ENCODE measurements around the gene ZBTB20.

ZBTB20 gene

GRCh38 chr3:114775395-114775794 is 371.7 kb downstream of the ZBTB20 start:
- no peak for DNase-seq (ENCODE audit: low read depth, low spot score)
- H3K4me3 ChIP-seq (ENCODE audit: low read depth, low read length): no peak overlapping the region
- CTCF ChIA-PET: no interaction called here
- POLR2A ChIA-PET: no interaction called here
- TF ChIP-seq, protein P1, sequence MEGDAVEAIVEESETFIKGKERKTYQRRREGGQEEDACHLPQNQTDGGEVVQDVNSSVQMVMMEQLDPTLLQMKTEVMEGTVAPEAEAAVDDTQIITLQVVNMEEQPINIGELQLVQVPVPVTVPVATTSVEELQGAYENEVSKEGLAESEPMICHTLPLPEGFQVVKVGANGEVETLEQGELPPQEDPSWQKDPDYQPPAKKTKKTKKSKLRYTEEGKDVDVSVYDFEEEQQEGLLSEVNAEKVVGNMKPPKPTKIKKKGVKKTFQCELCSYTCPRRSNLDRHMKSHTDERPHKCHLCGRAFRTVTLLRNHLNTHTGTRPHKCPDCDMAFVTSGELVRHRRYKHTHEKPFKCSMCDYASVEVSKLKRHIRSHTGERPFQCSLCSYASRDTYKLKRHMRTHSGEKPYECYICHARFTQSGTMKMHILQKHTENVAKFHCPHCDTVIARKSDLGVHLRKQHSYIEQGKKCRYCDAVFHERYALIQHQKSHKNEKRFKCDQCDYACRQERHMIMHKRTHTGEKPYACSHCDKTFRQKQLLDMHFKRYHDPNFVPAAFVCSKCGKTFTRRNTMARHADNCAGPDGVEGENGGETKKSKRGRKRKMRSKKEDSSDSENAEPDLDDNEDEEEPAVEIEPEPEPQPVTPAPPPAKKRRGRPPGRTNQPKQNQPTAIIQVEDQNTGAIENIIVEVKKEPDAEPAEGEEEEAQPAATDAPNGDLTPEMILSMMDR (IDR thresholded peaks at IDR 0.05; ENCODE audit: insufficient read depth, low read length, missing control alignments): no peak

DNA sequence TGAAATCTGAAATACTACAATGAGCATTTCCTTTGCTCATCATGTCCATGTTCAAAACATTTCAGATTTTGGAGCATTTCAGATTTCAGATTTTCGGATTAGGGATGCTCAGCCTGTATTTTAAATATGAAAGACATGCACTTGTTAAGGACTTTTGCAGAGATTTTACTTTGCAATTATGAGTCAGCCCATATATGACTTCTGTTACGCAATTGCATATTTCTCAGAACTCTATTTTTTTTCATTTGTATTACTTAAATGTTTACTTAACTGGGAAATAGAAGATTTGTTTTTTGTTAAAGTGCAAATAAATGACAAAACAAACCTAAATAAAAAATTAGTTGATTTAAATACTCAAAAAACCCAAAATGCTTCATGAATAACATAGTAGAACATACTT is 376.2 kb downstream of the ZBTB20 start:
- CTCF ChIA-PET: no interaction called here
- POLR2A ChIA-PET: no interaction called here
- TF ChIP-seq, protein P1 (IDR thresholded peaks at IDR 0.05; ENCODE audit: insufficient read depth, low read length, missing control alignments): no peak

DNA sequence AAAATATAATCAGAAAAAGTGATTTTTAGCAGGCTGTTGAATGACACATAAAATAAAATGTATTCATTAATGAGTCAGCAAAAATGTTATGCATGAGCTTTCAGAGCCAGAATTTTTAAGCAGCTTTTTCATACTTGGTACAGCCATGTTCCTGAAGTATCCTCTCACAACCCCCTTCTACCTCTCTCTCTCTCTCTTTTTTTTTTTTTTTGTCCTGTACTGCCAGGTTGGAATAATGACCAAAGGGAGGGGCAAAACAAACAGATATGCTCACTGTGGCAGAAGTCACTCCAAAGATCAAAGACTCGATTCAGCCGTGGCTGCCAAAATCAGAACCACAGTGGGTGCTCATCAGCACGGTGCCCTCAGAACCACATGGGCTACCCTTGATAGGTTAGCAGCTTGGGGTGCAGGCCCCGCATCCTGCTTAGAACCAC is 383.0 kb downstream of the ZBTB20 start:
- TF ChIP-seq, protein P1 (IDR thresholded peaks at IDR 0.05; ENCODE audit: insufficient read depth, low read length, missing control alignments): no peak
- no peak for DNase-seq (ENCODE audit: low read depth, low spot score)
- ChIA-PET POLR2A (no interaction called here), CTCF (no interaction called here)
- no peak overlapping the region for H3K4me3 ChIP-seq (ENCODE audit: low read depth, low read length)

More for the DNA sequence above, 376.2 kb downstream of the ZBTB20 start:
- DNase-seq (ENCODE audit: low read depth, low spot score): peak; percentile 26
- H3K4me3 ChIP-seq (ENCODE audit: low read depth, low read length): no peak overlapping the region

DNA sequence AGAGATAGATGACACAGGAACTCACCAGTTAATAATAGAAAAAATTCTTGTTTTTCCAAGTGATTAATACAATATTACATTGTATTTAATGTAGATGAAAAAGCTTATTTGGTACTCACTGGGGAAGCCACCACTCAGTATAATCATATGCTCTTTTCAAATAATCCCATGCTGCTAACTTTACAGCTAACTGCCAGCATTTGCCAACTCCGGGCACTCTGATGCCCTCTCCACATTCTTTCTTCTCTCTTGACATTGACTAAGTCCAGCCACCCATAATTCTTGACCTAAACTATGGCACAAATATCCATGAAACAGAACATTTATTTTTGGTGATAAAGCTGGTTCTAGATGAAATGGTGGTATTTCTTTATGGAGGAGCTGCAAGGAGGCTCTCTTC is 384.9 kb downstream of the ZBTB20 start:
- POLR2A ChIA-PET: interaction anchor here (0.6 kb wide), 1 partner anchor 382 kb away, joined by 3 read pairs; no protein-coding TSS in a partner anchor
- DNase-seq (ENCODE audit: low read depth, low spot score): no peak
- TF ChIP-seq, protein P1 (IDR thresholded peaks at IDR 0.05; ENCODE audit: insufficient read depth, low read length, missing control alignments): no peak
- no peak overlapping the region for H3K4me3 ChIP-seq (ENCODE audit: low read depth, low read length)
- CTCF ChIA-PET: interaction anchor here (1.1 to 1.7 kb wide), 2 partner anchors 59 to 343 kb away, joined by 3 read pairs; no protein-coding TSS in a partner anchor

GRCh38 chr3:114760679-114761078 is 386.4 kb downstream of the ZBTB20 start:
- DNase-seq (ENCODE audit: low read depth, low spot score): no peak
- H3K4me3 ChIP-seq (ENCODE audit: low read depth, low read length): no peak overlapping the region
- ChIA-PET POLR2A (no interaction called here), CTCF (interaction anchor here (1.7 kb wide), 1 partner anchor 342 kb away, joined by 3 read pairs; no protein-coding TSS in a partner anchor)
- TF ChIP-seq, protein P1 (IDR thresholded peaks at IDR 0.05; ENCODE audit: insufficient read depth, low read length, missing control alignments): no peak

DNA sequence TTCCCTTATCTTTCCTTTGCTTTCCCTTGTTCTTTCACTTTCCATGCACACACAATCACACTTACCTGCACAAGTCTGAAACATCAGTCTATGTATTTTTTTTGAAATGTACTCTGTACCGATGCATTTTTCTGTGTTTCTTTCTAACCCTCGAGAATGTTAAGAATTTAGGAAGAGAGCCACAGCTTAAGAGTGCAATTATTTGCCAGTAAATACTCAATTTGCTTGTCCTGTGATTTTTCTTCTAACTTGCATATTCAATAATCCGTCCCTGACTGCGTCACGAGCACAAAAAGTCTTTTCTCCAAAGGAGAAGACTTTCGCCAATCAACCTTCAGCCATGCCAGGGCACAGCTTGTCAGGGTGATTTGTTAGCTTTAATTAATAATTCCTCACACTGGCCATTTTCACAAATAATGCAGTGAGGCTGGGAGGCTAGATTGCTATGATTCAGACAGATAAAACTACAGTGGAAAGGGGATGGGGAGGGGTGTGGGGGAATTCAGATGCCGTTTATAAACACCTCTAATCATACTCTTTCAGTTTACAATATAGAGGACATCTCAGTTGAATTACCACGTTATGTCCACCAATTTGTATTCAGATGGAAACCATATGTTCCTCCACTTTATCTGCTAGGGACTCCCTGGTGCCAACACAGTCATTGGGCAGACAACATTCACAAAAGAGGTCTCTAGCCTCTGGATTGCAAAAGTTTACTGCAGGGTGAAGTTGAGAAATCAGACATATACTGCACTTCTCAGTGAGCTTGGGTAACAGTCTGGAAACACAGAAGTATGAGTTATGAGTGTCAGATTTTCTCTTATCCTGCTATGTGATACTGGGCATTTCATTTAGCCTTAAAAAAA is 388.0 kb downstream of the ZBTB20 start:
- TF ChIP-seq, protein P1 (IDR thresholded peaks at IDR 0.05; ENCODE audit: insufficient read depth, low read length, missing control alignments): no peak
- POLR2A ChIA-PET: interaction anchor here (0.8 kb wide), 1 partner anchor 341 kb away, joined by 3 read pairs; no protein-coding TSS in a partner anchor
- DNase-seq (ENCODE audit: low read depth, low spot score): no peak
- H3K4me3 ChIP-seq (ENCODE audit: low read depth, low read length): no peak overlapping the region
- CTCF ChIA-PET: no interaction called here

All from AG04449 (cell line).